HepG2 (cell line): ENCODE measurements around the gene ZBTB46. TPM values are rescaled to one million over a fixed set of nuclear protein-coding genes. Genes with fewer than 3 reads are reported as not detected.

Experiments
- ETV6 ChIP-seq: sonication (generic); formaldehyde crosslinking; conservative IDR thresholded peaks from 2 replicates; pipeline ENCODE4 v1.4.0; 2020; ENCODE audit warnings: missing genetic modification reagents
- GPN1 ChIP-seq: sonication (generic); formaldehyde crosslinking; IDR thresholded peaks from 2 replicates; pipeline ENCODE4 v1.5.1; 2020; ENCODE audit warnings: missing genetic modification reagents, borderline replicate concordance
- KLF9 ChIP-seq: IDR thresholded peaks from 2 replicates; pipeline ENCODE4 v1.6.1; 2016; ENCODE audit warnings: low read depth
- NRL ChIP-seq: sonication (generic); formaldehyde crosslinking; IDR thresholded peaks from 2 replicates; pipeline ENCODE4 v1.5.0; 2020; ENCODE audit warnings: missing genetic modification reagents, mild to moderate bottlenecking, moderate library complexity, borderline replicate concordance
- RNF2 ChIP-seq: fragments of 450-650 bp; conservative IDR thresholded peaks from 2 replicates; pipeline ENCODE4 v1.6.1; 2016; ENCODE audit warnings: low read depth
- SMARCC2 ChIP-seq: fragments of 450-650 bp; IDR thresholded peaks from 2 replicates; pipeline ENCODE4 v1.6.1; 2017; ENCODE audit warnings: antibody characterized with exemption, mild to moderate bottlenecking
- SMYD3 ChIP-seq: sonication (generic); formaldehyde crosslinking; IDR thresholded peaks from 2 replicates; pipeline ENCODE4 v1.8.1; 2023; ENCODE audit warnings: mild to moderate bottlenecking, missing genetic modification reagents
- ZNF441 ChIP-seq: sonication (generic); formaldehyde crosslinking; IDR thresholded peaks from 2 replicates; pipeline ENCODE4 v1.7.0; 2021; ENCODE audit warnings: missing genetic modification reagents, borderline replicate concordance
- ZNF496 ChIP-seq: sonication (generic); formaldehyde crosslinking; IDR thresholded peaks from 2 replicates; pipeline ENCODE4 v1.8.1; 2023; ENCODE audit warnings: mild to moderate bottlenecking, moderate library complexity, missing genetic modification reagents; ENCODE audit not compliant: insufficient replicate concordance
- ZNF678 ChIP-seq: sonication (generic); formaldehyde crosslinking; IDR thresholded peaks from 2 replicates; pipeline ENCODE4 v1.4.0; 2020; ENCODE audit warnings: mild to moderate bottlenecking, missing genetic modification reagents
- ZNF724P ChIP-seq: sonication (generic); formaldehyde crosslinking; IDR thresholded peaks from 2 replicates; pipeline ENCODE4 v1.8.0; 2022; ENCODE audit warnings: missing genetic modification reagents, borderline replicate concordance
- ZSCAN9 ChIP-seq: IDR thresholded peaks from 2 replicates; pipeline ENCODE4 v1.6.1; 2016; ENCODE audit warnings: borderline replicate concordance
- polyA plus RNA-seq, 8 experiments: library from polyadenylated mRNA; depleted of rRNA in 3 of 8; stranded (reverse) in 7 of 8; unstranded in 1 of 8; fragments of >200 nt; fragmentation: Illumina TruSeq in 4 of 8; extraction: Trizol in 4 of 8; gene quantifications; 2 replicates each; pipeline versions ENCODE4 v1.2.1 to v1.2.3, GENCODE V29; 2011 to 2016; ENCODE audit warnings: low read depth in 4 of 8, missing spikeins in 1 of 8, mixed read lengths in 1 of 8; ENCODE audit not compliant: insufficient read depth in 1 of 8
- total RNA-seq, 5 experiments: library from RNA; depleted of rRNA; stranded (reverse); fragments of >200 nt; fragmentation: Illumina TruSeq; extraction: Trizol; gene quantifications; 2 replicates each; pipeline ENCODE4 v1.2.3, GENCODE V29; 2016; ENCODE audit warnings: low read depth in 1 of 5
- TF ChIP-seq, protein P1 (sequence below): sonication (generic); formaldehyde crosslinking; IDR thresholded peaks from 2 replicates; pipeline ENCODE4 v1.4.0; 2020; ENCODE audit warnings: missing genetic modification reagents
- TF ChIP-seq, protein P2 (sequence below): sonication (generic); formaldehyde crosslinking; IDR thresholded peaks from 2 replicates; pipeline ENCODE4 v1.8.0; 2022; ENCODE audit warnings: mild to moderate bottlenecking, missing genetic modification reagents, moderate library complexity
- TF ChIP-seq, protein P3 (sequence below): IDR thresholded peaks from 2 replicates; pipeline ENCODE4 v1.6.1; 2016
- TF ChIP-seq, protein P4 (sequence below): sonication (generic); formaldehyde crosslinking; IDR thresholded peaks from 2 replicates; pipeline ENCODE4 v1.4.0; 2020; ENCODE audit warnings: missing genetic modification reagents
- TF ChIP-seq, protein P5 (sequence below): sonication (generic); formaldehyde crosslinking; IDR thresholded peaks from 2 replicates; pipeline ENCODE4 v1.5.0; 2020; ENCODE audit warnings: mild to moderate bottlenecking, missing genetic modification reagents

Gene ZBTB46
- total and polyA plus RNA-seq, 2 of the 13 experiments (the other 11 are each of a cell fraction or from before 2014, with no cell fraction given) = 1.6 to 13.5 TPM

DNA sequence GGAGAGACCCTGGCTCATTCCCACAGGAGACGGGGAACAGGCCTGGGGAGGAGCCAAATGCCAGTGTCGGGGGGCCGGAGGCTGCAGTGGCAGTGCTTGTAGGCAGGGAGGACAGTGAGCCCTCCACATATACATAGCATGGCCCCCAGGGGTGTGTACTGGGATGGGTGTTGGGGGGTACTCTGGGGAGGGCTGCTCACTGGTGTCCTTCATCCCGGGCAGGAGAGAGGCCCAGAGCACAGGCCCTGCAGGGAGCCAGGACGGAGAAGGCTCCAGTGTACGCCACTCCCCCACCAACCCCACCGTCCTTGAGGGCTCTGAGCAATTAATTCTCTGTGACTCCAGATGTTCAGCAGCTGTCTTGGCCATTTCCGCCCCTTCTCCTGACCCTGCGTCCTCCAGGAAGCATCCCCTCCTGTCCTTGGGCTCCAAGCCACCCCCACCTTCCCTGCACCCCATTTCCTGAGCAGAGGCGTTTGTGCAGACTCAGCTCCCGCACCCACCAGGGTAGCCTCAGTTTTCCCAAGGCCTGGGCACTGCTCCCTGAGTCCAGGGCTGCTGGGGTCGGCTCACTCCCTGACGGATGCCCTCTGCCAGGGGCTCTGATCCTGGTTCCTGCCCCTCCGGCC lies 26.8 kb upstream of the ZBTB46 start (continued):
- TF ChIP-seq, protein P1, sequence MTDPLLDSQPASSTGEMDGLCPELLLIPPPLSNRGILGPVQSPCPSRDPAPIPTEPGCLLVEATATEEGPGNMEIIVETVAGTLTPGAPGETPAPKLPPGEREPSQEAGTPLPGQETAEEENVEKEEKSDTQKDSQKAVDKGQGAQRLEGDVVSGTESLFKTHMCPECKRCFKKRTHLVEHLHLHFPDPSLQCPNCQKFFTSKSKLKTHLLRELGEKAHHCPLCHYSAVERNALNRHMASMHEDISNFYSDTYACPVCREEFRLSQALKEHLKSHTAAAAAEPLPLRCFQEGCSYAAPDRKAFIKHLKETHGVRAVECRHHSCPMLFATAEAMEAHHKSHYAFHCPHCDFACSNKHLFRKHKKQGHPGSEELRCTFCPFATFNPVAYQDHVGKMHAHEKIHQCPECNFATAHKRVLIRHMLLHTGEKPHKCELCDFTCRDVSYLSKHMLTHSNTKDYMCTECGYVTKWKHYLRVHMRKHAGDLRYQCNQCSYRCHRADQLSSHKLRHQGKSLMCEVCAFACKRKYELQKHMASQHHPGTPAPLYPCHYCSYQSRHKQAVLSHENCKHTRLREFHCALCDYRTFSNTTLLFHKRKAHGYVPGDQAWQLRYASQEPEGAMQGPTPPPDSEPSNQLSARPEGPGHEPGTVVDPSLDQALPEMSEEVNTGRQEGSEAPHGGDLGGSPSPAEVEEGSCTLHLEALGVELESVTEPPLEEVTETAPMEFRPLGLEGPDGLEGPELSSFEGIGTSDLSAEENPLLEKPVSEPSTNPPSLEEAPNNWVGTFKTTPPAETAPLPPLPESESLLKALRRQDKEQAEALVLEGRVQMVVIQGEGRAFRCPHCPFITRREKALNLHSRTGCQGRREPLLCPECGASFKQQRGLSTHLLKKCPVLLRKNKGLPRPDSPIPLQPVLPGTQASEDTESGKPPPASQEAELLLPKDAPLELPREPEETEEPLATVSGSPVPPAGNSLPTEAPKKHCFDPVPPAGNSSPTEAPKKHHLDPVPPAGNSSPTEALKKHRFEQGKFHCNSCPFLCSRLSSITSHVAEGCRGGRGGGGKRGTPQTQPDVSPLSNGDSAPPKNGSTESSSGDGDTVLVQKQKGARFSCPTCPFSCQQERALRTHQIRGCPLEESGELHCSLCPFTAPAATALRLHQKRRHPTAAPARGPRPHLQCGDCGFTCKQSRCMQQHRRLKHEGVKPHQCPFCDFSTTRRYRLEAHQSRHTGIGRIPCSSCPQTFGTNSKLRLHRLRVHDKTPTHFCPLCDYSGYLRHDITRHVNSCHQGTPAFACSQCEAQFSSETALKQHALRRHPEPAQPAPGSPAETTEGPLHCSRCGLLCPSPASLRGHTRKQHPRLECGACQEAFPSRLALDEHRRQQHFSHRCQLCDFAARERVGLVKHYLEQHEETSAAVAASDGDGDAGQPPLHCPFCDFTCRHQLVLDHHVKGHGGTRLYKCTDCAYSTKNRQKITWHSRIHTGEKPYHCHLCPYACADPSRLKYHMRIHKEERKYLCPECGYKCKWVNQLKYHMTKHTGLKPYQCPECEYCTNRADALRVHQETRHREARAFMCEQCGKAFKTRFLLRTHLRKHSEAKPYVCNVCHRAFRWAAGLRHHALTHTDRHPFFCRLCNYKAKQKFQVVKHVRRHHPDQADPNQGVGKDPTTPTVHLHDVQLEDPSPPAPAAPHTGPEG (CRISPR knock-in tag) = no peak
- TF ChIP-seq ZNF678 (CRISPR knock-in tag) (0 out of 2 replicates have a peak, but pooled peaks have one; percentile 52), ZSCAN9 (CRISPR knock-in tag) (no peak), KLF9 (CRISPR knock-in tag) (no peak), ETV6 (CRISPR knock-in tag) (no peak), SMARCC2 (no peak), RNF2 (no peak), NRL (CRISPR knock-in tag) (no peak), ZNF724P (CRISPR knock-in tag) (no peak), ZNF441 (CRISPR knock-in tag) (no peak), SMYD3 (no peak), GPN1 (CRISPR knock-in tag) (no peak), ZNF496 (CRISPR knock-in tag) (no peak)
- TF ChIP-seq, protein P2, sequence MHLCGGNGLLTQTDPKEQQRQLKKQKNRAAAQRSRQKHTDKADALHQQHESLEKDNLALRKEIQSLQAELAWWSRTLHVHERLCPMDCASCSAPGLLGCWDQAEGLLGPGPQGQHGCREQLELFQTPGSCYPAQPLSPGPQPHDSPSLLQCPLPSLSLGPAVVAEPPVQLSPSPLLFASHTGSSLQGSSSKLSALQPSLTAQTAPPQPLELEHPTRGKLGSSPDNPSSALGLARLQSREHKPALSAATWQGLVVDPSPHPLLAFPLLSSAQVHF (CRISPR knock-in tag) = no peak
- TF ChIP-seq, protein P3, sequence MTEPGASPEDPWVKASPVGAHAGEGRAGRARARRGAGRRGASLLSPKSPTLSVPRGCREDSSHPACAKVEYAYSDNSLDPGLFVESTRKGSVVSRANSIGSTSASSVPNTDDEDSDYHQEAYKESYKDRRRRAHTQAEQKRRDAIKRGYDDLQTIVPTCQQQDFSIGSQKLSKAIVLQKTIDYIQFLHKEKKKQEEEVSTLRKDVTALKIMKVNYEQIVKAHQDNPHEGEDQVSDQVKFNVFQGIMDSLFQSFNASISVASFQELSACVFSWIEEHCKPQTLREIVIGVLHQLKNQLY = no peak
- TF ChIP-seq, protein P4, sequence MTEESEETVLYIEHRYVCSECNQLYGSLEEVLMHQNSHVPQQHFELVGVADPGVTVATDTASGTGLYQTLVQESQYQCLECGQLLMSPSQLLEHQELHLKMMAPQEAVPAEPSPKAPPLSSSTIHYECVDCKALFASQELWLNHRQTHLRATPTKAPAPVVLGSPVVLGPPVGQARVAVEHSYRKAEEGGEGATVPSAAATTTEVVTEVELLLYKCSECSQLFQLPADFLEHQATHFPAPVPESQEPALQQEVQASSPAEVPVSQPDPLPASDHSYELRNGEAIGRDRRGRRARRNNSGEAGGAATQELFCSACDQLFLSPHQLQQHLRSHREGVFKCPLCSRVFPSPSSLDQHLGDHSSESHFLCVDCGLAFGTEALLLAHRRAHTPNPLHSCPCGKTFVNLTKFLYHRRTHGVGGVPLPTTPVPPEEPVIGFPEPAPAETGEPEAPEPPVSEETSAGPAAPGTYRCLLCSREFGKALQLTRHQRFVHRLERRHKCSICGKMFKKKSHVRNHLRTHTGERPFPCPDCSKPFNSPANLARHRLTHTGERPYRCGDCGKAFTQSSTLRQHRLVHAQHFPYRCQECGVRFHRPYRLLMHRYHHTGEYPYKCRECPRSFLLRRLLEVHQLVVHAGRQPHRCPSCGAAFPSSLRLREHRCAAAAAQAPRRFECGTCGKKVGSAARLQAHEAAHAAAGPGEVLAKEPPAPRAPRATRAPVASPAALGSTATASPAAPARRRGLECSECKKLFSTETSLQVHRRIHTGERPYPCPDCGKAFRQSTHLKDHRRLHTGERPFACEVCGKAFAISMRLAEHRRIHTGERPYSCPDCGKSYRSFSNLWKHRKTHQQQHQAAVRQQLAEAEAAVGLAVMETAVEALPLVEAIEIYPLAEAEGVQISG = no peak
- TF ChIP-seq, protein P5, sequence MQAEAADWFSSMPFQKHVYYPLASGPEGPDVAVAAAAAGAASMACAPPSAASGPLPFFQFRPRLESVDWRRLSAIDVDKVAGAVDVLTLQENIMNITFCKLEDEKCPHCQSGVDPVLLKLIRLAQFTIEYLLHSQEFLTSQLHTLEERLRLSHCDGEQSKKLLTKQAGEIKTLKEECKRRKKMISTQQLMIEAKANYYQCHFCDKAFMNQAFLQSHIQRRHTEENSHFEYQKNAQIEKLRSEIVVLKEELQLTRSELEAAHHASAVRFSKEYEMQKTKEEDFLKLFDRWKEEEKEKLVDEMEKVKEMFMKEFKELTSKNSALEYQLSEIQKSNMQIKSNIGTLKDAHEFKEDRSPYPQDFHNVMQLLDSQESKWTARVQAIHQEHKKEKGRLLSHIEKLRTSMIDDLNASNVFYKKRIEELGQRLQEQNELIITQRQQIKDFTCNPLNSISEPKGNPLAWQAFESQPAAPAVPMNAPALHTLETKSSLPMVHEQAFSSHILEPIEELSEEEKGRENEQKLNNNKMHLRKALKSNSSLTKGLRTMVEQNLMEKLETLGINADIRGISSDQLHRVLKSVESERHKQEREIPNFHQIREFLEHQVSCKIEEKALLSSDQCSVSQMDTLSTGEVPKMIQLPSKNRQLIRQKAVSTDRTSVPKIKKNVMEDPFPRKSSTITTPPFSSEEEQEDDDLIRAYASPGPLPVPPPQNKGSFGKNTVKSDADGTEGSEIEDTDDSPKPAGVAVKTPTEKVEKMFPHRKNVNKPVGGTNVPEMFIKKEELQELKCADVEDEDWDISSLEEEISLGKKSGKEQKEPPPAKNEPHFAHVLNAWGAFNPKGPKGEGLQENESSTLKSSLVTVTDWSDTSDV (CRISPR knock-in tag) = no peak
